Measurements from ENCODE around the gene LZTR1. TPM values are rescaled to one million over a fixed set of nuclear protein-coding genes. Genes with fewer than 3 reads are reported as not detected.

The LZTR1 gene
- total and polyA plus RNA-seq, 10 of the 15 experiments (the other 5 are each of a cell fraction or from before 2014, with no cell fraction given) = 0.82 to 50.3 (median 19.3) TPM

- BruUV-seq (replicated peaks) = no TSS peak
- ATAC-seq = no peak
- Histone ChIP-seq H3K36me3 (ENCODE audit: control insufficient read depth in 2 of 2, insufficient read depth in 2 of 2, low read length in 1 of 2) (no peaks in the 10 kb centered on the region), H3K4me3 (no peak overlapping the region), H3K4me2 (ENCODE audit: control insufficient read depth, insufficient read depth) (no peak overlapping the region), H3K4me1 (ENCODE audit: control insufficient read depth, insufficient read depth, low read length) (peaks cover 3% of the 10 kb centered on the region), H4K20me1 (ENCODE audit: control insufficient read depth, insufficient read depth) (no peaks in the 10 kb centered on the region; the same call in 1 of the 2 replicates), H3K27me3 (replicated peaks in 1 of 2; ENCODE audit: control insufficient read depth in 2 of 2, insufficient read depth in 2 of 2, low read length in 1 of 2) (peaks cover 2 to 4% of the 10 kb centered on the region in 2 experiments; a peak in 3 of 4 replicates), H3K9me3 (replicated peaks; ENCODE audit: control insufficient read depth, insufficient read depth, low read length) (no peaks in the 10 kb centered on the region), H3K27ac (ENCODE audit: control insufficient read depth, insufficient read depth) (no peak overlapping the region), H3K79me2 (ENCODE audit: control insufficient read depth, insufficient read depth, low read length) (no peaks in the 10 kb centered on the region), H2AFZ (ENCODE audit: control insufficient read depth, low read depth, low read length) (no peak overlapping the region), H3K9ac (ENCODE audit: control insufficient read depth, insufficient read depth, low read length) (no peak overlapping the region)
- 31% methylated on average over 22 of the region's 65 CpGs for WGBS (ENCODE audit: insufficient coverage, insufficient replicate concordance, low lambda C conversion rate, missing lambda C conversion rate)
- DNase-seq (ENCODE audit: low read depth, low spot score) = no peak
- TF ChIP-seq WRNIP1 (IDR thresholded peaks at IDR 0.05; ENCODE audit: borderline replicate concordance, low read depth, low read length) (no peak), KLF5 (IDR thresholded peaks at IDR 0.05; ENCODE audit: partially characterized antibody) (no peak), MYB (IDR thresholded peaks at IDR 0.05; ENCODE audit: borderline replicate concordance, low read depth, low read length) (no peak), SUZ12 (IDR thresholded peaks at IDR 0.05; ENCODE audit: unreplicated experiment) (peak; percentile 80), ZNF592 (IDR thresholded peaks at IDR 0.05) (no peak), BHLHE40 (IDR thresholded peaks at IDR 0.05; ENCODE audit: borderline replicate concordance in 1 of 2, low read depth in 2 of 2, low read length in 1 of 2) (peak in 1 of 2 experiments; percentile 13; a peak in 1 of 4 replicates), ZBED1 (IDR thresholded peaks at IDR 0.05; ENCODE audit: borderline replicate concordance) (no peak), RBBP5 (conservative IDR thresholded peaks at IDR 0.05) (no peak), LARP7 (IDR thresholded peaks at IDR 0.05) (no peak), CHD2 (IDR thresholded peaks at IDR 0.05; ENCODE audit: borderline replicate concordance, low read depth, low read length) (no peak)
- CTCF ChIA-PET = no interaction called here
- RAD21 ChIA-PET (ENCODE audit: unreplicated experiment) = no interaction called here
- in situ Hi-C loops (cut with MboI) (no loop called here), intact Hi-C loops (cut with micrococcal nuclease; ENCODE audit: unreplicated experiment) (no loop called here)
- FAIRE-seq = no peak
- SMC1A ChIA-PET (ENCODE audit: uncharacterized antibody, unreplicated experiment) = no interaction called here
- POLR2A ChIA-PET = no interaction called here
These were observed 16.8 kb upstream of the LZTR1 start for GRCh38 chr22:20965104-20965887.
